Measurements from ENCODE around the gene ZNF2. TPM values are rescaled to one million over a fixed set of nuclear protein-coding genes. Genes with fewer than 3 reads are reported as not detected.

Gene ZNF2
- total and polyA plus RNA-seq, 2 of the 13 experiments (the other 11 are each of a cell fraction or from before 2014, with no cell fraction given): 4.3 to 6.1 TPM

DNA sequence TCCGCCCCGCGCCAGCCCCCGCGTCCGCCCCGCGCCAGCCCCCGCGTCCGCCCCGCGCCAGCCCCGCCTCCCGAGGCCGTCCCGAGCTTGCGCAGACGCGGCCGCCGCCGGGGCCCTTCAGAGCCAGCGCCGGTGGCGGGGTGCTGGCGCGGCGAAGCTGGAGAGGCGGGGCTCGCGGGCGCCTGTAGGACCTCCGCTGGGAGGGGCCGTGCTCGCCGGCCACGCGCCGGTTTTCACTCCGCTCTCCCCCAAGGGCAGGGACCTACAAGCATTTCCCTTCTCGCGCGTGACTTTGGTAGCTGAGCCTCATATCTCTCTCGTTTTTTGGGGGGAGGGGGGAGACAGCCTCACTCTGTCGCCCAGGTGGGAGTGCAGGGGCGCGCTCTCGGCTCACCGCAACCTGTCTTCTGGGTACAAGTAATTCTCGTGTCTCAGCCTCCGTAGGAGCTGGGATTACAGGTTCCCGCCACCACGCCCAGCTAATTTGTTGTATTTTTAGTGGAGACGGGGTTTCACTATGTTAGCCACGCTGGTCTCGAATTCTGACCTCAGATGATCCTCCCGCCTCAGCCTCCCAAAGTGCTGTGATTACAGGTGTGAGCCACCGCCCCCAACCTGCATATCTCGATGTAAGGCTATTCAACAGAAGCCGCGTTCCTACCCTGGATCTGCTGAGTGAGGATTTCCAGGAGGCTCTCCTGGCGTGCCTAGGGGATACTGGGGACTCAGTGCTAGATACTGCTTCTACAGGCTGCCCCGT lies 5.7 kb upstream of the ZNF2 start, which contains the start of gene ZNF514 (continued):
- TF ChIP-seq, protein P1, sequence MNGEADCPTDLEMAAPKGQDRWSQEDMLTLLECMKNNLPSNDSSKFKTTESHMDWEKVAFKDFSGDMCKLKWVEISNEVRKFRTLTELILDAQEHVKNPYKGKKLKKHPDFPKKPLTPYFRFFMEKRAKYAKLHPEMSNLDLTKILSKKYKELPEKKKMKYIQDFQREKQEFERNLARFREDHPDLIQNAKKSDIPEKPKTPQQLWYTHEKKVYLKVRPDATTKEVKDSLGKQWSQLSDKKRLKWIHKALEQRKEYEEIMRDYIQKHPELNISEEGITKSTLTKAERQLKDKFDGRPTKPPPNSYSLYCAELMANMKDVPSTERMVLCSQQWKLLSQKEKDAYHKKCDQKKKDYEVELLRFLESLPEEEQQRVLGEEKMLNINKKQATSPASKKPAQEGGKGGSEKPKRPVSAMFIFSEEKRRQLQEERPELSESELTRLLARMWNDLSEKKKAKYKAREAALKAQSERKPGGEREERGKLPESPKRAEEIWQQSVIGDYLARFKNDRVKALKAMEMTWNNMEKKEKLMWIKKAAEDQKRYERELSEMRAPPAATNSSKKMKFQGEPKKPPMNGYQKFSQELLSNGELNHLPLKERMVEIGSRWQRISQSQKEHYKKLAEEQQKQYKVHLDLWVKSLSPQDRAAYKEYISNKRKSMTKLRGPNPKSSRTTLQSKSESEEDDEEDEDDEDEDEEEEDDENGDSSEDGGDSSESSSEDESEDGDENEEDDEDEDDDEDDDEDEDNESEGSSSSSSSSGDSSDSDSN (CRISPR knock-in tag; IDR thresholded peaks at IDR 0.05): 0 out of 2 replicates have a peak, but pooled peaks have one; percentile 37
- TF ChIP-seq MYPOP (CRISPR knock-in tag; IDR thresholded peaks at IDR 0.05) (0 out of 2 replicates have a peak, but pooled peaks have one; percentile 38), PLRG1 (conservative IDR thresholded peaks at IDR 0.05) (no peak), RXRB (CRISPR knock-in tag; IDR thresholded peaks at IDR 0.05; ENCODE audit: borderline replicate concordance) (no peak), ZKSCAN8 (CRISPR knock-in tag; IDR thresholded peaks at IDR 0.05; ENCODE audit: borderline replicate concordance) (no peak), ZNF749 (CRISPR knock-in tag; IDR thresholded peaks at IDR 0.05; ENCODE audit: borderline replicate concordance) (no peak), RFXANK (CRISPR knock-in tag; IDR thresholded peaks at IDR 0.05) (no peak), HOXA9 (CRISPR knock-in tag; IDR thresholded peaks at IDR 0.05; ENCODE audit: borderline replicate concordance) (0 out of 2 replicates have a peak, but pooled peaks have one; percentile 40), ZNF44 (CRISPR knock-in tag; IDR thresholded peaks at IDR 0.05) (no peak), MTA3 (CRISPR knock-in tag; IDR thresholded peaks at IDR 0.05) (no peak), ZNF567 (CRISPR knock-in tag; IDR thresholded peaks at IDR 0.05; ENCODE audit: borderline replicate concordance) (no peak), ZIK1 (CRISPR knock-in tag; IDR thresholded peaks at IDR 0.05; ENCODE audit: borderline replicate concordance, low read depth) (no peak), HMGA1 (CRISPR knock-in tag; conservative IDR thresholded peaks at IDR 0.05) (no peak), NCOA5 (CRISPR knock-in tag; IDR thresholded peaks at IDR 0.05) (no peak), SRSF1 (optimal IDR thresholded peaks at IDR 0.05; ENCODE audit: low read depth, low read length) (no peak), RBFOX2 (IDR thresholded peaks at IDR 0.05; ENCODE audit: low read depth, low read length) (no peak; the same call in 1 of the 2 replicates), ZNF263 (CRISPR knock-in tag; IDR thresholded peaks at IDR 0.05) (no peak; the same call in 1 of the 2 replicates), SETDB1 (CRISPR knock-in tag; IDR thresholded peaks at IDR 0.05; ENCODE audit: borderline replicate concordance) (no peak), GATAD1 (CRISPR knock-in tag; IDR thresholded peaks at IDR 0.05) (no peak), YY1 (IDR thresholded peaks at IDR 0.05; ENCODE audit: insufficient read depth, insufficient replicate concordance, low read depth, low read length) (peak; percentile 15), ZBTB3 (CRISPR knock-in tag; IDR thresholded peaks at IDR 0.05; ENCODE audit: borderline replicate concordance, low read depth) (no peak), TEF (CRISPR knock-in tag; IDR thresholded peaks at IDR 0.05) (no peak), ZNF3 (CRISPR knock-in tag; IDR thresholded peaks at IDR 0.05) (no peak)
- TF ChIP-seq, protein P2, sequence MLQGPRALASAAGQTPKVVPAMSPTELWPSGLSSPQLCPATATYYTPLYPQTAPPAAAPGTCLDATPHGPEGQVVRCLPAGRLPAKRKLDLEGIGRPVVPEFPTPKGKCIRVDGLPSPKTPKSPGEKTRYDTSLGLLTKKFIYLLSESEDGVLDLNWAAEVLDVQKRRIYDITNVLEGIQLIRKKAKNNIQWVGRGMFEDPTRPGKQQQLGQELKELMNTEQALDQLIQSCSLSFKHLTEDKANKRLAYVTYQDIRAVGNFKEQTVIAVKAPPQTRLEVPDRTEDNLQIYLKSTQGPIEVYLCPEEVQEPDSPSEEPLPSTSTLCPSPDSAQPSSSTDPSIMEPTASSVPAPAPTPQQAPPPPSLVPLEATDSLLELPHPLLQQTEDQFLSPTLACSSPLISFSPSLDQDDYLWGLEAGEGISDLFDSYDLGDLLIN (CRISPR knock-in tag; IDR thresholded peaks at IDR 0.05; ENCODE audit: borderline replicate concordance): no peak

Data from HepG2 (cell line).